HTR-8/SVneo (cell line): ENCODE results near the gene SMARCB1.

ENCODE experiments used
- DNase-seq: peaks from one replicate; pipeline ENCODE4 v3.0.0; 2011; ENCODE audit warnings: low spot score, mixed read lengths; ENCODE audit not compliant: insufficient read length
- FAIRE-seq: peaks from 2 replicates; lab custom pipeline; 2011; peaks lifted over from hg19 to GRCh38; lab: Jason Lieb, UNC

The SMARCB1 gene

GRCh38 chr22:23826510-23827350 lies 40.0 kb downstream of the SMARCB1 start:
- no peak for DNase-seq
- no peak for FAIRE-seq

- no peak for DNase-seq
- no peak for FAIRE-seq
Measured at GRCh38 chr22:23827351-23827995, 40.7 kb downstream of the SMARCB1 start.

- FAIRE-seq (no peak), DNase-seq (no peak)
Measured at GRCh38 chr22:23828800-23829680, 42.3 kb downstream of the SMARCB1 start.

- FAIRE-seq (no peak), DNase-seq (no peak)
Measured at GRCh38 chr22:23829845-23830372, 43.1 kb downstream of the SMARCB1 start.

GRCh38 chr22:23831261-23831660 lies 44.5 kb downstream of the SMARCB1 start:
- no peak for FAIRE-seq
- DNase-seq: no peak

GRCh38 chr22:23831781-23832180 lies 45.0 kb downstream of the SMARCB1 start:
- DNase-seq (no peak), FAIRE-seq (no peak)

GRCh38 chr22:23832226-23833016 lies 45.7 kb downstream of the SMARCB1 start:
- no peak for FAIRE-seq
- no peak for DNase-seq

- FAIRE-seq (no peak), DNase-seq (no peak)
Measured at GRCh38 chr22:23833017-23833751, 46.4 kb downstream of the SMARCB1 start.

- DNase-seq (no peak), FAIRE-seq (no peak)
Measured at GRCh38 chr22:23833911-23834317, 47.1 kb downstream of the SMARCB1 start.

GRCh38 chr22:23834406-23834792 lies 47.6 kb downstream of the SMARCB1 start:
- DNase-seq (no peak), FAIRE-seq (no peak)

- DNase-seq: no peak
- no peak for FAIRE-seq
Measured at GRCh38 chr22:23834793-23835483, 48.2 kb downstream of the SMARCB1 start.

- no peak for DNase-seq
- FAIRE-seq: no peak
Measured at GRCh38 chr22:23835484-23836144, 48.8 kb downstream of the SMARCB1 start.

- DNase-seq (no peak), FAIRE-seq (no peak)
Measured at GRCh38 chr22:23836281-23836680, 49.5 kb downstream of the SMARCB1 start.

GRCh38 chr22:23836692-23837495 lies 50.1 kb downstream of the SMARCB1 start:
- DNase-seq (no peak), FAIRE-seq (no peak)

- no peak for DNase-seq
- no peak for FAIRE-seq
Measured at GRCh38 chr22:23837496-23837859, 50.7 kb downstream of the SMARCB1 start.

GRCh38 chr22:23837911-23838680 lies 51.3 kb downstream of the SMARCB1 start:
- FAIRE-seq (no peak), DNase-seq (no peak)
